PFSK-1 (cell line): ENCODE data around the gene SLC36A4.

Experiments
- POLR2AphosphoS5 ChIP-seq: IDR thresholded peaks from 2 replicates; pipeline ENCODE4 v1.6.1; 2012; ENCODE audit warnings: low read depth, mild to moderate bottlenecking, control low read depth, low read length, moderate library complexity
- SIN3A ChIP-seq: IDR thresholded peaks from 2 replicates; pipeline ENCODE4 v1.6.1; 2012; ENCODE audit warnings: mild to moderate bottlenecking, low read length, moderate library complexity, borderline replicate concordance; ENCODE audit not compliant: insufficient read depth
- TF ChIP-seq, protein P1 (sequence below), 2 experiments: IDR thresholded peaks; 2 replicates each; pipeline versions ENCODE4 v1.6.1 to v1.8.0; 2011 to 2012; ENCODE audit warnings: low read depth in 2 of 2, low read length in 2 of 2, control low read depth in 1 of 2, inconsistent platforms in 1 of 2, mild to moderate bottlenecking in 1 of 2, moderate library complexity in 1 of 2; ENCODE audit not compliant: insufficient read depth in 1 of 2

DNA sequence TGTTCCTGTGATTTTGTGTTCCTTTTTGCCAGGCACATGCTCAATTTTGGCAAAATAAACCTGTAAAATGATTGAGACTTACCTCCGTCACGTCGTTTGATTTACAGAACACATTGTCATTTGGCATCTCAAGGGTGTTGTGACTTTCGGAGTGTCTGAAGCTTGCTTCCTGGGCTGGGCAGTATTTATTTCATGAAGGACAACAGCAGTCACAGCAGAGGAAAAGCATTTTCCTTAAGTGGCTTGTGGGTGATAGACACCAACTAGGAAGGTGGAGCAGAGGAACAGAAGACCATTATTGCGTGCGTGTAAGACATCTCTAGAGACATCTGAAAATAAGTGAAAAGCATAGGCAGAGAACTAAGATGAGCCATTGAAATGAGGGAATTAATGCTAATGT is 80.2 kb downstream of the SLC36A4 start:
- TF ChIP-seq, protein P1, sequence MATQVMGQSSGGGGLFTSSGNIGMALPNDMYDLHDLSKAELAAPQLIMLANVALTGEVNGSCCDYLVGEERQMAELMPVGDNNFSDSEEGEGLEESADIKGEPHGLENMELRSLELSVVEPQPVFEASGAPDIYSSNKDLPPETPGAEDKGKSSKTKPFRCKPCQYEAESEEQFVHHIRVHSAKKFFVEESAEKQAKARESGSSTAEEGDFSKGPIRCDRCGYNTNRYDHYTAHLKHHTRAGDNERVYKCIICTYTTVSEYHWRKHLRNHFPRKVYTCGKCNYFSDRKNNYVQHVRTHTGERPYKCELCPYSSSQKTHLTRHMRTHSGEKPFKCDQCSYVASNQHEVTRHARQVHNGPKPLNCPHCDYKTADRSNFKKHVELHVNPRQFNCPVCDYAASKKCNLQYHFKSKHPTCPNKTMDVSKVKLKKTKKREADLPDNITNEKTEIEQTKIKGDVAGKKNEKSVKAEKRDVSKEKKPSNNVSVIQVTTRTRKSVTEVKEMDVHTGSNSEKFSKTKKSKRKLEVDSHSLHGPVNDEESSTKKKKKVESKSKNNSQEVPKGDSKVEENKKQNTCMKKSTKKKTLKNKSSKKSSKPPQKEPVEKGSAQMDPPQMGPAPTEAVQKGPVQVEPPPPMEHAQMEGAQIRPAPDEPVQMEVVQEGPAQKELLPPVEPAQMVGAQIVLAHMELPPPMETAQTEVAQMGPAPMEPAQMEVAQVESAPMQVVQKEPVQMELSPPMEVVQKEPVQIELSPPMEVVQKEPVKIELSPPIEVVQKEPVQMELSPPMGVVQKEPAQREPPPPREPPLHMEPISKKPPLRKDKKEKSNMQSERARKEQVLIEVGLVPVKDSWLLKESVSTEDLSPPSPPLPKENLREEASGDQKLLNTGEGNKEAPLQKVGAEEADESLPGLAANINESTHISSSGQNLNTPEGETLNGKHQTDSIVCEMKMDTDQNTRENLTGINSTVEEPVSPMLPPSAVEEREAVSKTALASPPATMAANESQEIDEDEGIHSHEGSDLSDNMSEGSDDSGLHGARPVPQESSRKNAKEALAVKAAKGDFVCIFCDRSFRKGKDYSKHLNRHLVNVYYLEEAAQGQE (IDR thresholded peaks at IDR 0.05; ENCODE audit: insufficient read depth in 1 of 2, low read depth in 2 of 2, low read length in 2 of 2): no peak
- no peak for TF ChIP-seq SIN3A
- TF ChIP-seq POLR2AphosphoS5: no peak
